ENCODE results near the gene MAP3K14.

Gene MAP3K14

GRCh38 chr17:45296003-45296832 lies 20.6 kb downstream of the MAP3K14 start:
- DNase-seq (ENCODE audit: low read depth, low spot score), result no peak

GRCh38 chr17:45294506-45294905 lies 22.3 kb downstream of the MAP3K14 start:
- in situ Hi-C loops (cut with HindIII; ENCODE audit: low sequenced_read_pairs), result no loop called here
- DNase-seq (ENCODE audit: low read depth, low spot score), result peak; percentile 89
- no peak for TF ChIP-seq CTCF (IDR thresholded peaks at IDR 0.05; ENCODE audit: low read depth, low read length)
- H3K4me3 ChIP-seq (ENCODE audit: low read depth, low read length), result no peak overlapping the region

More at GRCh38 chr17:45296003-45296832, 20.6 kb downstream of the MAP3K14 start:
- in situ Hi-C loops (cut with HindIII; ENCODE audit: low sequenced_read_pairs), result no loop called here
- no peak for TF ChIP-seq CTCF (IDR thresholded peaks at IDR 0.05; ENCODE audit: low read depth, low read length)
- no peak overlapping the region for H3K4me3 ChIP-seq (ENCODE audit: low read depth, low read length)

GRCh38 chr17:45293413-45294211 lies 23.2 kb downstream of the MAP3K14 start:
- H3K4me3 ChIP-seq (ENCODE audit: low read depth, low read length), result no peak overlapping the region
- TF ChIP-seq CTCF (IDR thresholded peaks at IDR 0.05; ENCODE audit: low read depth, low read length), result peak; percentile 16
- DNase-seq (ENCODE audit: low read depth, low spot score), result peak; percentile 91
- in situ Hi-C loops (cut with HindIII; ENCODE audit: low sequenced_read_pairs), result no loop called here

- no peak for TF ChIP-seq CTCF (IDR thresholded peaks at IDR 0.05; ENCODE audit: low read depth, low read length)
- no peak overlapping the region for H3K4me3 ChIP-seq (ENCODE audit: low read depth, low read length)
These were observed 24.0 kb downstream of the MAP3K14 start for GRCh38 chr17:45292696-45293412.

GRCh38 chr17:45291171-45291805 lies 25.5 kb downstream of the MAP3K14 start:
- in situ Hi-C loops (cut with HindIII; ENCODE audit: low sequenced_read_pairs), result no loop called here
- no peak overlapping the region for H3K4me3 ChIP-seq (ENCODE audit: low read depth, low read length)
- no peak for DNase-seq (ENCODE audit: low read depth, low spot score)
- TF ChIP-seq CTCF (IDR thresholded peaks at IDR 0.05; ENCODE audit: low read depth, low read length), result no peak

More at GRCh38 chr17:45292696-45293412, 24.0 kb downstream of the MAP3K14 start:
- in situ Hi-C loops (cut with HindIII; ENCODE audit: low sequenced_read_pairs), result no loop called here
- DNase-seq (ENCODE audit: low read depth, low spot score), result no peak

GRCh38 chr17:45290269-45290765 lies 26.5 kb downstream of the MAP3K14 start:
- in situ Hi-C loops (cut with HindIII; ENCODE audit: low sequenced_read_pairs), result no loop called here
- no peak overlapping the region for H3K4me3 ChIP-seq (ENCODE audit: low read depth, low read length)
- no peak for TF ChIP-seq CTCF (IDR thresholded peaks at IDR 0.05; ENCODE audit: low read depth, low read length)
- no peak for DNase-seq (ENCODE audit: low read depth, low spot score)
